Measurements from ENCODE around the gene PAIP1. TPM values are rescaled to one million over a fixed set of nuclear protein-coding genes. Genes with fewer than 3 reads are reported as not detected.

The PAIP1 gene
- total and polyA plus RNA-seq, 7 donors = 99.6 to 202 (median 141) TPM

DNA sequence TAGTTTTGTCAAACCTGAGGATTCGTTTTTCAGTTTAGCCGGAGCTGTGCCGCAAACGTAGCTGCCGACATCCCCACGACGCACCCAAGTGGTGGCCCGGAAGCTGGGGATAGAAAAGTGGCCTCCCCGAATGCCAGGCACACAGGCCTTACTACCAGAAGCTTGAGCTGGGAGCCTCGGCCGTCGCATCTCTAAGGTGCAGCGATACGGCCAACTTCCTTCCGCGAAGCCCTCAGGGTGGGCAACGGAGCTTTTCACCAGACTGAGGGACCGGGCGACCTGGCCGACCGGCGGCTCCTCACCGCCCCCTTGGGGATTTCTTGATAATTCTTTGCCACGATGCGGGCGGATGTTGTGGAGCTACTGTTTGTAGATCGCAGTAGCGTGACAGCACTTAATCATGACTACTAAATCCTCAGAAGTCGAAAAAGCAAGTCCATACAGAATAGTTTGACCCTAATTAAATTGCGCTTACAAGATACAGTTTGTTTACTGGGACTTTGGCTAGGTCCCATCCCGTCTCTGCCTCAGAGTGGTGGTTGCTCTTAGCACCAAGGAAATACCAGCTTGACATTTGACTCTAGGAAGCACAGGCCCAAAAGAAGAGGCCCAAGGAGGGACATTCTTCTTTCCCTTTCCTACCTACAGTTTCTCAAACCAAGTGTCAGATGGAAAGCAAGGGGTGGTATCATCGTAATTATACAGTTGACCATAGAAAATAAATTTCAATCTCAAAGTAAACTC, 72.6 kb downstream of the PAIP1 start:
- Histone ChIP-seq H3K9me3 (no peaks in the 10 kb centered on the region), H3K27me3 (ENCODE audit: insufficient read depth in 3 of 3, low read length in 2 of 3) (no peaks in the 10 kb centered on the region), H3K36me3 (ENCODE audit: insufficient read depth in 1 of 2, low read depth in 1 of 2) (no peaks in the 10 kb centered on the region), H3K4me3 (peak overlapping the region; percentile 90), H3K27ac (peak overlapping the region; percentile 98), H3K4me1 (peaks cover 14% of the 10 kb centered on the region)
- intact Hi-C loops (cut with DNase I) = loop anchor here in 1 of 2 donors (2.0 to 10.0 kb wide), 3 partner anchors 31 to 489 kb away; partner anchors contain the start of genes C5orf34 and HMGCS1
- peak; percentile 84 to 90 (median 86) for ATAC-seq
- 3 to 4% (median 3%) methylated on average over 32 of the region's 32 CpGs for WGBS, 3 donors
- peak; percentile 83 to 91 for DNase-seq
- TF ChIP-seq, protein P1, sequence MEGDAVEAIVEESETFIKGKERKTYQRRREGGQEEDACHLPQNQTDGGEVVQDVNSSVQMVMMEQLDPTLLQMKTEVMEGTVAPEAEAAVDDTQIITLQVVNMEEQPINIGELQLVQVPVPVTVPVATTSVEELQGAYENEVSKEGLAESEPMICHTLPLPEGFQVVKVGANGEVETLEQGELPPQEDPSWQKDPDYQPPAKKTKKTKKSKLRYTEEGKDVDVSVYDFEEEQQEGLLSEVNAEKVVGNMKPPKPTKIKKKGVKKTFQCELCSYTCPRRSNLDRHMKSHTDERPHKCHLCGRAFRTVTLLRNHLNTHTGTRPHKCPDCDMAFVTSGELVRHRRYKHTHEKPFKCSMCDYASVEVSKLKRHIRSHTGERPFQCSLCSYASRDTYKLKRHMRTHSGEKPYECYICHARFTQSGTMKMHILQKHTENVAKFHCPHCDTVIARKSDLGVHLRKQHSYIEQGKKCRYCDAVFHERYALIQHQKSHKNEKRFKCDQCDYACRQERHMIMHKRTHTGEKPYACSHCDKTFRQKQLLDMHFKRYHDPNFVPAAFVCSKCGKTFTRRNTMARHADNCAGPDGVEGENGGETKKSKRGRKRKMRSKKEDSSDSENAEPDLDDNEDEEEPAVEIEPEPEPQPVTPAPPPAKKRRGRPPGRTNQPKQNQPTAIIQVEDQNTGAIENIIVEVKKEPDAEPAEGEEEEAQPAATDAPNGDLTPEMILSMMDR (IDR thresholded peaks at IDR 0.05) = peak; percentile 69

DNA sequence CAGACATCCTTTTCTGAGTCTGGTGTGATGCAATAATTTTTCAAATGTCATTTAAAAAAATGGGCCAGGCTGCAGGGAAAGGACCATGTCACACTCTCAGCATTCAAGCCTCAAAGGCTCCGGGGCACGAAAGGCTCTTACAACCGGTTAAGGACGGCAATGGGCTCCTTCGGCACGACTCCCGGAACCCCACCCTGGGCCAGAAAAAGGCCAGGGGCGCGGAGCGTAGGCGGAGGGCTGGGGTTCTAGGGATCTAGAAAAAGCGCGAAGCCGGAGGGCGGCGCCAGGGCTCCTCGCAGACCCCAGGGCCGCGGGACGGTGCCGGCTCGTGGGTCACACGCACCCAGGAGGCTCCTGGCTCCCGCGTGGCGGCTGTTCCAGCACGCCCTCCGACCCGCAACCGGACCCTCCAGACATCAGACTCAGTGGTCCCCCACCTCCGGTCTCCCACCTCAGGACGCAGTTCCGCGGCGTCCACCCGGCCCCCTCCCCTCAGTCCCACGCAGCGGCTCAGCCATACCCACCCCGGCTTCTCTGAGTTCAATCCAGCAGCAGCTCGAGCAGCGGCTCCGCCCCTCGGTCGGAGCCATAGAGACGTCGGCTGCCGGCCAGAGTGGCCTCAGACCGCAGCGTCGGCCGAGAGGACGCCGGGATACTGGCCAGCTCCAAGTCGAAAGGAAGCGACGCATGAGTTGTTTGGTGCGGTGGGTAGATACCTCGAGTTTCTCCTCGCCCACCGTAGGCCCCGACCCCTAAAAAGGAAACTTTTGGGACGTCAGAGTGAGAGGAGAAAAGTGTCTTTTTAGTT, 73.4 kb downstream of the PAIP1 start, which contains the start of gene TMEM267:
TSS of gene TMEM267 (minus strand) at position 568 of the 808 bp plus-strand sequence. CDS start 29,896 bp downstream, outside the sequence.
- 0 to 1% (median 1%) methylated on average over 47 to 62 of the region's 62 CpGs for WGBS, 3 donors
- peak within 1 kb of the TSS; percentile 90 for H3K4me3 ChIP-seq
- peaks cover 14% of the 10 kb centered on the region for H3K4me1 ChIP-seq
- H3K36me3 ChIP-seq (ENCODE audit: insufficient read depth in 1 of 2, low read depth in 1 of 2) = no peaks in the 10 kb centered on the region
- TF ChIP-seq, protein P1 (IDR thresholded peaks at IDR 0.05) = no peak
- ATAC-seq (peak; percentile 95 to 97 (median 96)), DNase-seq (peak; percentile 91 to 96)
- no peaks in the 10 kb centered on the region for H3K27me3 ChIP-seq (ENCODE audit: insufficient read depth in 3 of 3, low read length in 2 of 3)
- no peaks in the 10 kb centered on the region for H3K9me3 ChIP-seq
- H3K27ac ChIP-seq = peak within 1 kb of the TSS; percentile 98
- intact Hi-C loops (cut with DNase I) = loop anchor here in 1 of 2 donors (2.0 to 10.0 kb wide), 3 partner anchors 31 to 489 kb away; partner anchors contain the start of genes C5orf34 and HMGCS1

DNA sequence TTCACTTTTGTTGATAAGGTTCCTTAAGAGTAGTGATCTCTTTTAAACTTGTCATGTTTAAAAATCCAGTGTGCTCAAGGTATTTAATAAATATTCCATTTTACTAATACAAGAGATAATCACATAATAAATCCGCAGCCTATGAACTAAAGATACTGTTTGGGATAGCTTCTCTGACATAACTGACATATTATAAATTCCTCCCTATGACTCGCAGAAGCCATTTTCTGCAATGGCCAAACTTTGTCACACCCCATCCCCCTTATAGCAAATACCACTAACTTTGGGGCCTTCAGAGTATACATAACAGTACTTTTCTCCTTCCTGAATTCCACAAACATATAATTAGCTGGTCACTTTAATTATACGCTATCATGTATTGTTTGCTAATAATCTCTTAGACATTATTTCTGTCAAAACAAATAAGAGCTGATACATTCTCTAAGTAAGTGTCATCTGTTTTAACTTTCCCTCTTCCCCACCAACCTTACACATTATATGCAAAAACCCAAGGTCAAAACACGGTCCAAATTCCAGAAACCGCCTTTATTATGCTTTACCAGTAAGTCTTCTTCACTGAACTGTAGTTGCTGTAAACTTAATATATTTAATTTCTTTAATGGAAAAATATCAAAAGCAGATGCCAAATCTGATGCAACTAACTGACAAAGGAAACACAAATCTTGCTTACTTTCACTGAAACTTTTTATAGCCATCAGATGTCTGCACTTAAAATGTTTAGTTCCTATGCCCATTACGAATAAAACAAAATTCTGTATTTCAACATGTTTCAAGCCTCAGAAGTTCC, 74.2 kb downstream of the PAIP1 start:
- ATAC-seq (no peak), DNase-seq (no peak)
- intact Hi-C loops (cut with DNase I) = loop anchor here in 1 of 2 donors (10.0 kb wide), 2 partner anchors 168 to 488 kb away; partner anchors contain the start of gene HMGCS1
- peak overlapping the region; percentile 90 for H3K4me3 ChIP-seq
- no peaks in the 10 kb centered on the region for H3K27me3 ChIP-seq (ENCODE audit: insufficient read depth in 3 of 3, low read length in 2 of 3)
- H3K27ac ChIP-seq = peak overlapping the region; percentile 98
- no peaks in the 10 kb centered on the region for H3K36me3 ChIP-seq (ENCODE audit: insufficient read depth in 1 of 2, low read depth in 1 of 2)
- H3K4me1 ChIP-seq = peaks cover 14% of the 10 kb centered on the region
- TF ChIP-seq, protein P1 (IDR thresholded peaks at IDR 0.05) = no peak
- WGBS, 3 donors = 43 to 46% (median 46%) methylated on average over 6 of the region's 6 CpGs
- no peaks in the 10 kb centered on the region for H3K9me3 ChIP-seq

Other genes starting within 250 kb of the PAIP1 start
- 10 to 100 TPM; 14.7 to 22.6 (median 17.9) TPM for gene HMGCS1, start 243.7 kb downstream of the PAIP1 start, total RNA-seq
- gene HMGCS1, start 243.7 kb downstream of the PAIP1 start, polyA plus RNA-seq = 10 to 100 TPM in 1 of 3 donors, 1 to 10 TPM in 2; 7.6 to 12.3 (median 10.0) TPM
- gene CCL28, start 144.7 kb downstream of the PAIP1 start, total RNA-seq = under 1 TPM in 2 of 4 donors, not detected in 2; 0.17 to 0.28 TPM
- gene CCL28, start 144.7 kb downstream of the PAIP1 start, polyA plus RNA-seq = under 1 TPM; 0.06 to 0.15 (median 0.07) TPM
- gene TMEM267, start 73.2 kb downstream of the PAIP1 start, total RNA-seq = 1 to 10 TPM; 4.1 to 7.1 (median 6.1) TPM
- gene TMEM267, start 73.2 kb downstream of the PAIP1 start, polyA plus RNA-seq = 1 to 10 TPM; 2.6 to 9.2 (median 5.4) TPM
- gene C5orf34, start 41.9 kb downstream of the PAIP1 start, total RNA-seq = 1 to 10 TPM in 1 of 4 donors, under 1 TPM in 3; 0.53 to 1.2 (median 0.64) TPM
- under 1 TPM; 0.10 to 0.85 (median 0.49) TPM for gene C5orf34, start 41.9 kb downstream of the PAIP1 start, polyA plus RNA-seq
- gene NNT, start 46.1 kb upstream of the PAIP1 start, total RNA-seq = 100 to 1,000 TPM; 216 to 442 (median 312) TPM
- gene NNT, start 46.1 kb upstream of the PAIP1 start, polyA plus RNA-seq = 100 to 1,000 TPM; 108 to 171 (median 123) TPM

All from psoas muscle (tissue), 8 donors.